WTC11 (cell line): ENCODE results near the gene TGM1.

Experiments used
- AFF4 ChIP-seq: sonication (generic); formaldehyde crosslinking; IDR thresholded peaks from 2 replicates; pipeline ENCODE4 v1.8.1; 2023; ENCODE audit warnings: mild to moderate bottlenecking, missing genetic modification reagents, borderline replicate concordance
- CREB1 ChIP-seq: sonication (generic); formaldehyde crosslinking; IDR thresholded peaks from 2 replicates; pipeline ENCODE4 v1.8.0; 2023; ENCODE audit warnings: mild to moderate bottlenecking, missing genetic modification reagents
- CREM ChIP-seq: sonication (generic); formaldehyde crosslinking; IDR thresholded peaks from 2 replicates; pipeline ENCODE4 v1.8.1; 2022; ENCODE audit warnings: mild to moderate bottlenecking, missing genetic modification reagents, moderate library complexity
- CTCF ChIP-seq: fragments of 200-600 bp; IDR thresholded peaks from 2 replicates; pipeline ENCODE4 v1.8.0; 2022; ENCODE audit warnings: antibody characterized with exemption
- HMGA2 ChIP-seq: fragments of 250-450 bp; sonication (Bioruptor Pico); IDR thresholded peaks from 2 replicates; pipeline ENCODE4 v1.4.0; 2021; ENCODE audit warnings: mild to moderate bottlenecking, moderate library complexity
- SMAD3 ChIP-seq: sonication (generic); formaldehyde crosslinking; IDR thresholded peaks from 2 replicates; pipeline ENCODE4 v1.8.0; 2022; ENCODE audit warnings: missing genetic modification reagents, mild to moderate bottlenecking, borderline replicate concordance
- TEAD4 ChIP-seq: sonication (generic); formaldehyde crosslinking; IDR thresholded peaks from 2 replicates; pipeline ENCODE4 v1.8.0; 2022; ENCODE audit warnings: mild to moderate bottlenecking, missing genetic modification reagents
- TP53 ChIP-seq: sonication (generic); formaldehyde crosslinking; IDR thresholded peaks from 2 replicates; pipeline ENCODE4 v1.8.1; 2023; ENCODE audit warnings: mild to moderate bottlenecking, missing genetic modification reagents

DNA sequence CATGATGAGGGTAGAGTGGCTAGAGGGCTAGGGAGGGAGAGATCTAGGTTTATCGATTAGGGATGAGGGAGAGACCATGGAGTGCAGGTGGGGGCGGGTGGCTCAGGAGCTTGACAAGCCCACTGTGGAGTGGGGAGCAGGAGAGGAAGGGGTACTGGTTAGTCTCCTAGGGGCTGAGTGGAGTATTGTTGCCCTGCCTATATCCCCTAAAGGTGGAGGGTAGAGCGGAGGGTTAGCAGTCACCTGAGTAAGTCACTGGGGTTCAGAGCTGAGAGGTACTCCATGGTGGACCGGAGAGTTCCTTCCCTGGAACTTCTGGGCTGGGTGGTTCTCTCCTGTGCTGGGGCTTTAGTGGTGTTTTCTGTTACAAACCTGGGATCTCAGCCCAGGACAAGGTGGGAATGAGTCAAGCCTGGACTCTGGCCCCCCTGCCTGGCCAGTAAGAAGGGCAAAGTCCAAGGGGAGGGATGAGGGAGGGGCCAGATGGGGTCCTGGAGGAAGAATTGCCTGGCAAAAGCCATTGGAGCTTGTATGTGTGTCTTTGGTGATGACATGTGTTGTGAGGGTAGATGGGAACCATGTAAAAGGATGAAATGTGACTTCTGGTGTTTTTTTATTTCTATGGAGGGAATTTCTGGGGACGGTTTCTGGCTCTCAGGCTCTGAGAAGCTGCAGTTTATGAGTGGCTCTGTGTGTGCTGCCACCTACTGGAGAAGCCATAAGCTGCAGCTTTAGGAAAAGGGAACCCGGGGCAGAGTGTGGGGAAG lies 44.8 kb upstream of the TGM1 start, which contains the start of gene CIDEB:
- peak; percentile 84 for TF ChIP-seq CTCF
- TF ChIP-seq AFF4, result no peak
- no peak for TF ChIP-seq TP53 (CRISPR knock-in tag)
- TF ChIP-seq CREB1, result no peak
- no peak for TF ChIP-seq TEAD4 (CRISPR knock-in tag)
- no peak for TF ChIP-seq SMAD3 (CRISPR knock-in tag)
- no peak for TF ChIP-seq CREM (CRISPR knock-in tag)
- TF ChIP-seq HMGA2 (CRISPR knock-in tag), result no peak
